NCI-H774 (cell line): ENCODE results near the gene IQCH.
A peak's percentile ranks its signal among the peaks of the same experiment; 100 is the strongest.
"Not testable (repeated sequence)": the region's sequence is repeated elsewhere in the genome, so short reads cannot be mapped to it uniquely, and the experiment has no call there.

Source experiments
- DNase-seq: peaks from one replicate; lab custom pipeline; 2025; lab: John Stamatoyannopoulos, UW

The IQCH gene

GRCh38 chr15:67246606-67247005 is 8.0 kb upstream of the IQCH start:
- not testable (repeated sequence) for DNase-seq

GRCh38 chr15:67248011-67248505 is 6.5 kb upstream of the IQCH start:
- DNase-seq = no peak

GRCh38 chr15:67249830-67250229 is 4.8 kb upstream of the IQCH start:
- DNase-seq = no peak

GRCh38 chr15:67251318-67251717 is 3.3 kb upstream of the IQCH start:
- no peak for DNase-seq

GRCh38 chr15:67253101-67253500 is 1.5 kb upstream of the IQCH start:
- no peak for DNase-seq

GRCh38 chr15:67253549-67254237 is 893 bp upstream of the IQCH start:
- DNase-seq = peak; percentile 2

GRCh38 chr15:67256051-67256450 is 1.5 kb downstream of the IQCH start:
- no peak for DNase-seq

GRCh38 chr15:67258412-67258811 is 3.8 kb downstream of the IQCH start:
- not testable (repeated sequence) for DNase-seq

- DNase-seq = no peak
Measured at GRCh38 chr15:67259379-67259778, 4.8 kb downstream of the IQCH start.

- no peak for DNase-seq
Measured at GRCh38 chr15:67259806-67260205, 5.2 kb downstream of the IQCH start.

- no peak for DNase-seq
Measured at GRCh38 chr15:67266870-67267269, 12.3 kb downstream of the IQCH start.

- no peak for DNase-seq
Measured at GRCh38 chr15:67267440-67267839, 12.9 kb downstream of the IQCH start.

GRCh38 chr15:67267951-67268941 is 13.7 kb downstream of the IQCH start:
- DNase-seq = no peak

GRCh38 chr15:67274236-67274635 is 19.6 kb downstream of the IQCH start:
- DNase-seq = no peak

- DNase-seq = no peak
Measured at GRCh38 chr15:67276666-67277065, 22.1 kb downstream of the IQCH start.

- DNase-seq = no peak
Measured at GRCh38 chr15:67280217-67280616, 25.6 kb downstream of the IQCH start.

GRCh38 chr15:67281714-67282113 is 27.1 kb downstream of the IQCH start:
- DNase-seq = no peak

GRCh38 chr15:67285625-67286024 is 31.0 kb downstream of the IQCH start:
- not testable (repeated sequence) for DNase-seq

- not testable (repeated sequence) for DNase-seq
Measured at GRCh38 chr15:67286400-67286799, 31.8 kb downstream of the IQCH start.

GRCh38 chr15:67290319-67290718 is 35.7 kb downstream of the IQCH start:
- no peak for DNase-seq

GRCh38 chr15:67296188-67296587 is 41.6 kb downstream of the IQCH start:
- DNase-seq = no peak

- no peak for DNase-seq
Measured at GRCh38 chr15:67296684-67297083, 42.1 kb downstream of the IQCH start.
